Putamen (tissue), 1 donor: ENCODE measurements around the gene KRTAP9-3.
"Not testable (repeated sequence)": the region's sequence is repeated elsewhere in the genome, so short reads cannot be mapped to it uniquely, and the experiment has no call there.

ENCODE experiments used
- DNase-seq: peaks from one replicate; pipeline ENCODE4 v3.0.0-alpha.2; 2016; ENCODE audit warnings: low spot score

Gene KRTAP9-3

DNA sequence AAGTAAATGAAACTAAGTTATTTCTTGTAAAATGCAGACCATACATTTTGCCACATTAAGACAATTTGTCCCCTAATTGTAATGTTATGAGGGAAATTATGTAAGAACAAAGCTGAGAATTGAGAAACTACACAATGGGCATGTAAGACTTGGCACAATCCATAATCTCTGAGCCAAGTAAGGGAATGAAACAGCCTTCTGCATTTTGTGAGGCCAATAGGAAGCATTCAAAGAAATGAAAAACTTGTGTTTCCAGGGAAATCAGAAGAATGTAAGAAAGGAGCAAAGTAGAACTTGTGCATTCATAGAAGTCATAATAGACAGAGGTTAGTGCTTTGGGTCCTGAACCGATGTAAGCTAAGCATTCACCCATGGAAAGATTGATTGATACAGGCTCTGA is 19.0 kb downstream of the KRTAP9-3 start:
- DNase-seq, result no peak

DNA sequence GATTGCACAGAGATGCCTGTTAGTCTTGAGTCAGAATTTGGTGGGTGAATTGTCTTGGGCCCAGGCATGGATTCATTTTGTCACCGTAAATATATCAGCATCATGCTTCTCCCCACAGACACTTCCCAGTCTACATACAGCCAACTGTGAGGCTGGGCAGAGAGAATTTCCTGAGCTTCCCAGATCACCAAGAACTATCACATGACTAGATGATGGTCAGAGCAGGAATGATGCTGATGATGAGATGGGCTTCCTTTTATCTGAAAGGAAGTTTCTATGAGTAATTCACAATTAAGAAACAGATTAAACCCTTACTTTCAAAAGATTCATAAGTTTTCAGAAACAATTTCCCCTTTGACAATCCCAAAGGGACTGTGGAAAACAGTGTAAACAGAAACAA is 22.6 kb downstream of the KRTAP9-3 start:
- DNase-seq, result no peak

GRCh38 chr17:41255381-41256290 is 23.4 kb downstream of the KRTAP9-3 start, which contains the start of gene KRTAP9-9:
Gene KRTAP9-9 (plus strand): TSS chr17:41255384.
- DNase-seq, result not testable (repeated sequence)

GRCh38 chr17:41256291-41256685 is 24.0 kb downstream of the KRTAP9-3 start:
- no peak for DNase-seq

DNA sequence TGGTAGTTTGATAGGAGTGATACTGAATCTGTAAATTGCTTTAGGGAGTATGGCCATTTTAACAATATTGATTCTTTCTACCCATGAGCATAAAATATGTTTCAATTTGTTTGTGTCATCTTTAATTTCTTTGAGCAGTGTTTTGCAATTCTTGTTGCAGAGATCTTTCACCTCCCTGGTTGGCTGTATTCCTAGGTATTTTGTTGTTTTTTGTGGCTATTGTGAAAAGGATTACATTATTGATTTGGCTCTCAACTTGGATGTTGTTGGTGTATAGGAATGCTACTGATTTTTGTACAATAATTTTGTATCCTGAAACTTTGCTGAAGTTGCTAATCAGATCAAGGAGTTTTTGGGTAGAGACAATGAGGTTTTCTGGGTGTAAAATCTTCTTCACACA is 26.2 kb downstream of the KRTAP9-3 start:
- no peak for DNase-seq

- no peak for DNase-seq
These were observed 31.0 kb downstream of the KRTAP9-3 start for GRCh38 chr17:41263212-41263611.

DNA sequence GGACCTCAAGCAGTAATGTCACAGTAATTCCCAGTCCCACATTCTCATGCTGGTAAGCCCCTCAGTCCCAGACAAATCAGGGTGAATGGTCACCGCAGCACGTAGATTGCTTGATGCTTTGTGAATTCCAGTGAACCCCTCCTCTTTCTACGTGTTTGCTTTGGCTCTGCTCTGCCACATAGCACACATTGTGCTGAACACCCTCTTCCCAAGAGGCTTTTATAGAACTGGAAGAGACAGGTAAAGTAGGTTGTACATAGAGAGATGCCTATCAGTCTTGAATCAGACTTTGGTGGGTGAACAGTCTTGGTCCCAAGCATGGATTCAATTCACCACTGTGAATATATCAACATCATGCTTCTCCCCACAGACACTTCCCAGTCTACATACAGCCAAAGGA is 32.4 kb downstream of the KRTAP9-3 start:
- no peak for DNase-seq

DNA sequence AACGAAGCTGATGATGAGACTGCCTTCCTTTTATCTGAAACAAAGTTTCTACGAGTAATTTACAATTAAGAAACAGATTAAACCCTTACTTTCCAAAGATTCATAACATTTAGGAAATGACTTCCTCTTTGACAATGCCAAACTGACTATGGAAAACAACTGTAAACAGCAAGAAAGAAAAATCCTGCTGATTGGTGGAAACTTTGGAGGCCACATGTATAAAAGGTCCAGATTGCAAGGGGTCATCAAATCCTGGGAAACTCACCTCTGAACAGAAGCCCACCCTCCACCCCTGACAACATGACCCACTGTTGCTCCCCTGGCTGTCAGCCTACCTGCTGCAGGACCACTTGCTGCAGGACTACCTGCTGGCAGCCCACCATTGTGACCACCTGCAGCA is 32.8 kb downstream of the KRTAP9-3 start, which contains the start of gene KRTAP9-6:
TSS of gene KRTAP9-6 (plus strand) at position 301 of the 400 bp plus-strand sequence. CDS start at position 301, 0 bp downstream.
- no peak for DNase-seq

GRCh38 chr17:41267711-41268110 is 35.5 kb downstream of the KRTAP9-3 start:
- DNase-seq, result no peak

DNA sequence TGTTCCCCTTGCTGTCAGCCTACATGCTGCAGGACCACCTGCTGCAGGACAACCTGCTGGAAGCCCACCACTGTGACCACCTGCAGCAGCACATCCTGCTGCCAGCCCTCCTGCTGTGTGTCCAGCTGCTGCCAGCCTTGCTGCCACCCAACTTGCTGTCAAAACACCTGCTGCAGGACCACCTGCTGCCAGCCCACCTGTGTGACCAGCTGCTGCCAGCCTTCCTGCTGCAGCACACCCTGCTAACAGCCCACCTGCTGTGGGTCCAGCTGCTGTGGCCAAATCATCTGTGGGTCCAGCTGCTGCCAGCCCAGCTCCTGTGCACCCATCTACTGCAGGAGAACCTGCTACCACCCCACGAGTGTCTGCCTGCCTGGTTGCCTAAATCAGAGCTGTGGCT is 39.1 kb downstream of the KRTAP9-3 start:
- not testable (repeated sequence) for DNase-seq

- no peak for DNase-seq
These were observed 39.6 kb downstream of the KRTAP9-3 start for GRCh38 chr17:41271858-41272257.

DNA sequence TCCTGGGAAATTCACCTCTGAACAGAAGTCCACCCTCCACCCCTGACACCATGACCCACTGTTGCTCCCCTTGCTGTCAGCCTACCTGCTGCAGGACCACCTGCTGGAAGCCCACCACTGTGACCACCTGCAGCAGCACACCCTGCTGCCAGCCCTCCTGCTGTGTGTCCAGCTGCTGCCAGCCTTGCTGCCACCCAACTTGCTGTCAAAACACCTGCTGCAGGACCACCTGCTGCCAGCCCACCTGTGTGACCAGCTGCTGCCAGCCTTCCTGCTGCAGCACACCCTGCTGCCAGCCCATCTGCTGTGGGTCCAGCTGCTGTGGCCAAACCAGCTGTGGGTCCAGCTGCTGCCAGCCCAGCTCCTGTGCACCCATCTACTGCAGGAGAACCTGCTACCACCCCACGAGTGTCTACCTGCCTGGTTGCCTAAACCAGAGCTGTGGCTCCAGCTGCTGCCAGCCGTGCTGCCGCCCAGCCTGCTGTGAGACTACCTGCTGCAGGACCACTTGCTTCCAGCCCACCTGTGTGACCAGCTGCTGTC is 43.5 kb downstream of the KRTAP9-3 start, which contains the start of gene KRTAP9-7:
TSS of gene KRTAP9-7 (plus strand) at position 51 of the 543 bp plus-strand sequence. CDS start at position 51, 0 bp downstream.
- DNase-seq, result not testable (repeated sequence)

GRCh38 chr17:41278176-41278955 is 46.1 kb downstream of the KRTAP9-3 start:
- DNase-seq, result no peak
